ENCODE results near the gene PARVB. TPM values are rescaled to one million over a fixed set of nuclear protein-coding genes. Genes with fewer than 3 reads are reported as not detected.

PARVB gene
- total and polyA plus RNA-seq, 9 of the 15 experiments (the other 6 are each of a cell fraction or from before 2014, with no cell fraction given): 1.1 to 59.2 (median 29.2) TPM

DNA sequence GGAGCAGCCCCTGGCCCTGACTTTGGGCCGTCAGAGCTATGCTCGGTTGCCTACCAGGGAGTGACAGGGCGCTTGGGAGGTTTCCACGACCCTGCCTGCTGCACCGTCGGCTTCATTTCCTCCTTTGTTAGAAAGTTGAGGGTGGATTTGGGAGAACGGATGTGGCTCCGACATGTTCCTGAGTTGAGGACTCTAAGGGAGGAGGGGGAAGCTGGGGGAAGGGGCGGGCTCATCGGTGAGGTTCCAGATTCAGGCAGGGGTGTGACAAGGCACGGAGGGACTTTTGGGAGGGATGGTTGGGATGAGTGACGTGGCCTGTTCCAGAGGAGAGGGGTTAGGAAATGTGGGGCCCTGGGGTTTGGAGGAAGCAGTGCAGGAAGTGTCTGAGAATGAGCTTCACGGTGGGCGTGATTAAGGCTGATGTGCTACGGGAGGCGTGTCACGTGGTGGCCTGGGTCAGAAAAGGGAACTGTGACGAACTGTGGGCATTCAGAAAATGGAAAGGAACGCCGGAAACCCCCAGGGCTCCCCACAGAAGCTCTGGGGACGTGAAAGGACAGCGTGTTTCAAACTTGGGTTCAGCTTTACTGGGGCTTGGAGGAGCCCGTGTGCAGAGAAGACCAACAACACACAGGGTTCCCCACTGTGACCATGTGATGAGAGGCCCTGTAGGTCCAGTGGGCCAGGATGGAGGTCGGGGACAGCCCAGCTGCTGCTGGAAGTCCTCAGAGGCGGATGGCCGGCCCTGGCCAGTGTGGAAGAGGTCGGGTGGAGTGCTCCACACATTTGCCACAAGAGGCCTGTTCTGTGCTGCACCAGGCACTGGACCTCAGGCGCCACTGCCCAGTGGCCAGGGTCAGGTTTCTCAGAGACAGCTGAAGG lies 2.8 kb downstream of the PARVB start (continued):
- no peak for TF ChIP-seq HOXB6 (CRISPR knock-in tag; IDR thresholded peaks at IDR 0.05; ENCODE audit: borderline replicate concordance)
- TF ChIP-seq, protein P1, sequence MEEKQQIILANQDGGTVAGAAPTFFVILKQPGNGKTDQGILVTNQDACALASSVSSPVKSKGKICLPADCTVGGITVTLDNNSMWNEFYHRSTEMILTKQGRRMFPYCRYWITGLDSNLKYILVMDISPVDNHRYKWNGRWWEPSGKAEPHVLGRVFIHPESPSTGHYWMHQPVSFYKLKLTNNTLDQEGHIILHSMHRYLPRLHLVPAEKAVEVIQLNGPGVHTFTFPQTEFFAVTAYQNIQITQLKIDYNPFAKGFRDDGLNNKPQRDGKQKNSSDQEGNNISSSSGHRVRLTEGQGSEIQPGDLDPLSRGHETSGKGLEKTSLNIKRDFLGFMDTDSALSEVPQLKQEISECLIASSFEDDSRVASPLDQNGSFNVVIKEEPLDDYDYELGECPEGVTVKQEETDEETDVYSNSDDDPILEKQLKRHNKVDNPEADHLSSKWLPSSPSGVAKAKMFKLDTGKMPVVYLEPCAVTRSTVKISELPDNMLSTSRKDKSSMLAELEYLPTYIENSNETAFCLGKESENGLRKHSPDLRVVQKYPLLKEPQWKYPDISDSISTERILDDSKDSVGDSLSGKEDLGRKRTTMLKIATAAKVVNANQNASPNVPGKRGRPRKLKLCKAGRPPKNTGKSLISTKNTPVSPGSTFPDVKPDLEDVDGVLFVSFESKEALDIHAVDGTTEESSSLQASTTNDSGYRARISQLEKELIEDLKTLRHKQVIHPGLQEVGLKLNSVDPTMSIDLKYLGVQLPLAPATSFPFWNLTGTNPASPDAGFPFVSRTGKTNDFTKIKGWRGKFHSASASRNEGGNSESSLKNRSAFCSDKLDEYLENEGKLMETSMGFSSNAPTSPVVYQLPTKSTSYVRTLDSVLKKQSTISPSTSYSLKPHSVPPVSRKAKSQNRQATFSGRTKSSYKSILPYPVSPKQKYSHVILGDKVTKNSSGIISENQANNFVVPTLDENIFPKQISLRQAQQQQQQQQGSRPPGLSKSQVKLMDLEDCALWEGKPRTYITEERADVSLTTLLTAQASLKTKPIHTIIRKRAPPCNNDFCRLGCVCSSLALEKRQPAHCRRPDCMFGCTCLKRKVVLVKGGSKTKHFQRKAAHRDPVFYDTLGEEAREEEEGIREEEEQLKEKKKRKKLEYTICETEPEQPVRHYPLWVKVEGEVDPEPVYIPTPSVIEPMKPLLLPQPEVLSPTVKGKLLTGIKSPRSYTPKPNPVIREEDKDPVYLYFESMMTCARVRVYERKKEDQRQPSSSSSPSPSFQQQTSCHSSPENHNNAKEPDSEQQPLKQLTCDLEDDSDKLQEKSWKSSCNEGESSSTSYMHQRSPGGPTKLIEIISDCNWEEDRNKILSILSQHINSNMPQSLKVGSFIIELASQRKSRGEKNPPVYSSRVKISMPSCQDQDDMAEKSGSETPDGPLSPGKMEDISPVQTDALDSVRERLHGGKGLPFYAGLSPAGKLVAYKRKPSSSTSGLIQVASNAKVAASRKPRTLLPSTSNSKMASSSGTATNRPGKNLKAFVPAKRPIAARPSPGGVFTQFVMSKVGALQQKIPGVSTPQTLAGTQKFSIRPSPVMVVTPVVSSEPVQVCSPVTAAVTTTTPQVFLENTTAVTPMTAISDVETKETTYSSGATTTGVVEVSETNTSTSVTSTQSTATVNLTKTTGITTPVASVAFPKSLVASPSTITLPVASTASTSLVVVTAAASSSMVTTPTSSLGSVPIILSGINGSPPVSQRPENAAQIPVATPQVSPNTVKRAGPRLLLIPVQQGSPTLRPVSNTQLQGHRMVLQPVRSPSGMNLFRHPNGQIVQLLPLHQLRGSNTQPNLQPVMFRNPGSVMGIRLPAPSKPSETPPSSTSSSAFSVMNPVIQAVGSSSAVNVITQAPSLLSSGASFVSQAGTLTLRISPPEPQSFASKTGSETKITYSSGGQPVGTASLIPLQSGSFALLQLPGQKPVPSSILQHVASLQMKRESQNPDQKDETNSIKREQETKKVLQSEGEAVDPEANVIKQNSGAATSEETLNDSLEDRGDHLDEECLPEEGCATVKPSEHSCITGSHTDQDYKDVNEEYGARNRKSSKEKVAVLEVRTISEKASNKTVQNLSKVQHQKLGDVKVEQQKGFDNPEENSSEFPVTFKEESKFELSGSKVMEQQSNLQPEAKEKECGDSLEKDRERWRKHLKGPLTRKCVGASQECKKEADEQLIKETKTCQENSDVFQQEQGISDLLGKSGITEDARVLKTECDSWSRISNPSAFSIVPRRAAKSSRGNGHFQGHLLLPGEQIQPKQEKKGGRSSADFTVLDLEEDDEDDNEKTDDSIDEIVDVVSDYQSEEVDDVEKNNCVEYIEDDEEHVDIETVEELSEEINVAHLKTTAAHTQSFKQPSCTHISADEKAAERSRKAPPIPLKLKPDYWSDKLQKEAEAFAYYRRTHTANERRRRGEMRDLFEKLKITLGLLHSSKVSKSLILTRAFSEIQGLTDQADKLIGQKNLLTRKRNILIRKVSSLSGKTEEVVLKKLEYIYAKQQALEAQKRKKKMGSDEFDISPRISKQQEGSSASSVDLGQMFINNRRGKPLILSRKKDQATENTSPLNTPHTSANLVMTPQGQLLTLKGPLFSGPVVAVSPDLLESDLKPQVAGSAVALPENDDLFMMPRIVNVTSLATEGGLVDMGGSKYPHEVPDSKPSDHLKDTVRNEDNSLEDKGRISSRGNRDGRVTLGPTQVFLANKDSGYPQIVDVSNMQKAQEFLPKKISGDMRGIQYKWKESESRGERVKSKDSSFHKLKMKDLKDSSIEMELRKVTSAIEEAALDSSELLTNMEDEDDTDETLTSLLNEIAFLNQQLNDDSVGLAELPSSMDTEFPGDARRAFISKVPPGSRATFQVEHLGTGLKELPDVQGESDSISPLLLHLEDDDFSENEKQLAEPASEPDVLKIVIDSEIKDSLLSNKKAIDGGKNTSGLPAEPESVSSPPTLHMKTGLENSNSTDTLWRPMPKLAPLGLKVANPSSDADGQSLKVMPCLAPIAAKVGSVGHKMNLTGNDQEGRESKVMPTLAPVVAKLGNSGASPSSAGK (IDR thresholded peaks at IDR 0.05): peak; percentile 48
- TF ChIP-seq SNRNP70 (optimal IDR thresholded peaks at IDR 0.05; ENCODE audit: low read depth, low read length): no peak
- no peak for TF ChIP-seq ZNF239 (CRISPR knock-in tag; IDR thresholded peaks at IDR 0.05)
- TF ChIP-seq, protein P2, sequence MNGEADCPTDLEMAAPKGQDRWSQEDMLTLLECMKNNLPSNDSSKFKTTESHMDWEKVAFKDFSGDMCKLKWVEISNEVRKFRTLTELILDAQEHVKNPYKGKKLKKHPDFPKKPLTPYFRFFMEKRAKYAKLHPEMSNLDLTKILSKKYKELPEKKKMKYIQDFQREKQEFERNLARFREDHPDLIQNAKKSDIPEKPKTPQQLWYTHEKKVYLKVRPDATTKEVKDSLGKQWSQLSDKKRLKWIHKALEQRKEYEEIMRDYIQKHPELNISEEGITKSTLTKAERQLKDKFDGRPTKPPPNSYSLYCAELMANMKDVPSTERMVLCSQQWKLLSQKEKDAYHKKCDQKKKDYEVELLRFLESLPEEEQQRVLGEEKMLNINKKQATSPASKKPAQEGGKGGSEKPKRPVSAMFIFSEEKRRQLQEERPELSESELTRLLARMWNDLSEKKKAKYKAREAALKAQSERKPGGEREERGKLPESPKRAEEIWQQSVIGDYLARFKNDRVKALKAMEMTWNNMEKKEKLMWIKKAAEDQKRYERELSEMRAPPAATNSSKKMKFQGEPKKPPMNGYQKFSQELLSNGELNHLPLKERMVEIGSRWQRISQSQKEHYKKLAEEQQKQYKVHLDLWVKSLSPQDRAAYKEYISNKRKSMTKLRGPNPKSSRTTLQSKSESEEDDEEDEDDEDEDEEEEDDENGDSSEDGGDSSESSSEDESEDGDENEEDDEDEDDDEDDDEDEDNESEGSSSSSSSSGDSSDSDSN (IDR thresholded peaks at IDR 0.05; ENCODE audit: borderline replicate concordance in 1 of 2, low read depth in 2 of 2, low read length in 2 of 2): 0 out of 4 replicates have a peak, but pooled peaks of 1 of the 2 experiments have one; percentile 54
- TF ChIP-seq, protein P3, sequence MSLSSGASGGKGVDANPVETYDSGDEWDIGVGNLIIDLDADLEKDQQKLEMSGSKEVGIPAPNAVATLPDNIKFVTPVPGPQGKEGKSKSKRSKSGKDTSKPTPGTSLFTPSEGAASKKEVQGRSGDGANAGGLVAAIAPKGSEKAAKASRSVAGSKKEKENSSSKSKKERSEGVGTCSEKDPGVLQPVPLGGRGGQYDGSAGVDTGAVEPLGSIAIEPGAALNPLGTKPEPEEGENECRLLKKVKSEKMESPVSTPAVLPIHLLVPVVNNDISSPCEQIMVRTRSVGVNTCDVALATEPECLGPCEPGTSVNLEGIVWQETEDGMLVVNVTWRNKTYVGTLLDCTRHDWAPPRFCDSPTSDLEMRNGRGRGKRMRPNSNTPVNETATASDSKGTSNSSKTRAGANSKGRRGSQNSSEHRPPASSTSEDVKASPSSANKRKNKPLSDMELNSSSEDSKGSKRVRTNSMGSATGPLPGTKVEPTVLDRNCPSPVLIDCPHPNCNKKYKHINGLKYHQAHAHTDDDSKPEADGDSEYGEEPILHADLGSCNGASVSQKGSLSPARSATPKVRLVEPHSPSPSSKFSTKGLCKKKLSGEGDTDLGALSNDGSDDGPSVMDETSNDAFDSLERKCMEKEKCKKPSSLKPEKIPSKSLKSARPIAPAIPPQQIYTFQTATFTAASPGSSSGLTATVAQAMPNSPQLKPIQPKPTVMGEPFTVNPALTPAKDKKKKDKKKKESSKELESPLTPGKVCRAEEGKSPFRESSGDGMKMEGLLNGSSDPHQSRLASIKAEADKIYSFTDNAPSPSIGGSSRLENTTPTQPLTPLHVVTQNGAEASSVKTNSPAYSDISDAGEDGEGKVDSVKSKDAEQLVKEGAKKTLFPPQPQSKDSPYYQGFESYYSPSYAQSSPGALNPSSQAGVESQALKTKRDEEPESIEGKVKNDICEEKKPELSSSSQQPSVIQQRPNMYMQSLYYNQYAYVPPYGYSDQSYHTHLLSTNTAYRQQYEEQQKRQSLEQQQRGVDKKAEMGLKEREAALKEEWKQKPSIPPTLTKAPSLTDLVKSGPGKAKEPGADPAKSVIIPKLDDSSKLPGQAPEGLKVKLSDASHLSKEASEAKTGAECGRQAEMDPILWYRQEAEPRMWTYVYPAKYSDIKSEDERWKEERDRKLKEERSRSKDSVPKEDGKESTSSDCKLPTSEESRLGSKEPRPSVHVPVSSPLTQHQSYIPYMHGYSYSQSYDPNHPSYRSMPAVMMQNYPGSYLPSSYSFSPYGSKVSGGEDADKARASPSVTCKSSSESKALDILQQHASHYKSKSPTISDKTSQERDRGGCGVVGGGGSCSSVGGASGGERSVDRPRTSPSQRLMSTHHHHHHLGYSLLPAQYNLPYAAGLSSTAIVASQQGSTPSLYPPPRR (CRISPR knock-in tag; IDR thresholded peaks at IDR 0.05; ENCODE audit: borderline replicate concordance): no peak
